Measurements from ENCODE around the gene CACNA1C.

Gene CACNA1C

DNA sequence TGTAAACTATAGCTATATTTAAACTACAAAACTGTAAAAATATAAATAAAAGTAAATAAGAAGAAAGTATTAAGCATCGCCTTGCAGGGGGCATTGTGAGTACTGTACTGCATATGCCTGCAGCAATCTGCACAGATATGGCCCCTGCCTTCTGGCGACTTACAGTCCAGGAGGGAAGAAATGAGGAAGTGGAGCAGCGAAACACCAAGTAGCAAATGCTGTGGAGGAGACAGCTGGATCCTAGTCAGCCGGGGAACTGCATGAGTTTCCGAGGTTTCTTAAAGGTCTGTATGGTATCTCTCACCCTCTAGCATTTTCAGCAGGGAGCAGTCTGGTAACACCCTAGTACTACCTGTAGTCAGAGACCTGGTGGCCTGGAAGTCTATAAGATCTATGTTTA is 256.9 kb downstream of the CACNA1C start:
- FAIRE-seq = no peak
- TF ChIP-seq, protein P1, sequence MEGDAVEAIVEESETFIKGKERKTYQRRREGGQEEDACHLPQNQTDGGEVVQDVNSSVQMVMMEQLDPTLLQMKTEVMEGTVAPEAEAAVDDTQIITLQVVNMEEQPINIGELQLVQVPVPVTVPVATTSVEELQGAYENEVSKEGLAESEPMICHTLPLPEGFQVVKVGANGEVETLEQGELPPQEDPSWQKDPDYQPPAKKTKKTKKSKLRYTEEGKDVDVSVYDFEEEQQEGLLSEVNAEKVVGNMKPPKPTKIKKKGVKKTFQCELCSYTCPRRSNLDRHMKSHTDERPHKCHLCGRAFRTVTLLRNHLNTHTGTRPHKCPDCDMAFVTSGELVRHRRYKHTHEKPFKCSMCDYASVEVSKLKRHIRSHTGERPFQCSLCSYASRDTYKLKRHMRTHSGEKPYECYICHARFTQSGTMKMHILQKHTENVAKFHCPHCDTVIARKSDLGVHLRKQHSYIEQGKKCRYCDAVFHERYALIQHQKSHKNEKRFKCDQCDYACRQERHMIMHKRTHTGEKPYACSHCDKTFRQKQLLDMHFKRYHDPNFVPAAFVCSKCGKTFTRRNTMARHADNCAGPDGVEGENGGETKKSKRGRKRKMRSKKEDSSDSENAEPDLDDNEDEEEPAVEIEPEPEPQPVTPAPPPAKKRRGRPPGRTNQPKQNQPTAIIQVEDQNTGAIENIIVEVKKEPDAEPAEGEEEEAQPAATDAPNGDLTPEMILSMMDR (IDR thresholded peaks at IDR 0.05; ENCODE audit: insufficient read depth, missing control alignments) = no peak
- DNase-seq (ENCODE audit: insufficient read length, low spot score) = no peak

DNA sequence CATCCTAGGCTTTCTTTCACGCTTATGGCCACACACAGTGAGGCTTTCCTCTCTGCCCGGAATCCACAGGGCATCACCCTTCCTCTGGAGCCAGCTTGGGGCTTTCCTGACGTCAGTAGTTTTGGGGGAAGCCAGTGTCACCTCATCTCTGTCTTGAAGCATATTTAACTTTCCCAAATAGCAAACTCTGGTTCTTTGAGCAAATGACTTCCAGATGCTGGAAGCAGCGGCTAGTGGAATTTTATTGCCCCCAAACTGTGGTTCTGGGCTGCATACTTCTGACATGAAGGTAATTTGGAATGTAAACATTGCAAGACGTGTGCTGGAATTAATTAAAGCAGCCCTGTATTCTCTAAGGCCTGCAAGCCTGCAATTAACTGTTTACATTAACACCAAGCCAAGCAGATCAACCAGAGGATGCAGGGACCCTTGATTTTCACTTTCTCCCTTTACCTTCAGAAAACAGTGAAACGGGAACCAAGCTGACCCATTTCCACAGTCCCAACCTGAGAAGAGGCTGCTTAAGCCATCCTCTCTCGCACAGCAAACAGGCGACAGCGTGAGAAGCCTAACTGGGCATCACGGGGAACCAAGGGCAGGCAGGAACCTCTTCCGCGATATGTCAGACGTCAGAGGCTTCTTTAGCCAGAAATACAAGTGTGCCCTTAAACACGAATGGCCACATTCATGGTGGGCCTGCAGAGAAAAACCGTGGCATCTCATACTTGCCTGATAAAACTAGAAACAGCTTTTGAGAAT is 258.4 kb downstream of the CACNA1C start:
- TF ChIP-seq, protein P1 (IDR thresholded peaks at IDR 0.05; ENCODE audit: insufficient read depth, missing control alignments) = no peak
- FAIRE-seq (no peak), DNase-seq (ENCODE audit: insufficient read length, low spot score) (no peak)

DNA sequence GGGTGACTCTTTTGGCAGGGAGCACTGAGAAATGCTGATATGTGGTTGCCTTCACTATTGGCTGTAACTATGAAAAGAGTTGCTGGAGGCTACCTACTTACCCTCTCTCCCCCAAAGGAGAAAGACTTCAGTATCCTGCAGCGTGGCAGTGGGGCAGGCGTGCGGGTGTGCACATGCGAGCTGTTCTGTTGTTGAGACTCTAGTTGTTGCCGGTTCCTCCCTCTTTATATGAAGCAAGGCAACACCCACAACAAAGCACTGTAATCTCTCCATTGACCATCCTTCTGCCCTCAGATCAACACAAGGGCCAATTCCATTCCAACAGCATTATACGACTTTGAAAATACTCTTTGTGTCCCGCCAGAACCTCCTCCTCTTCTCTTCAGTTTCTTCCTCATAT is 259.4 kb downstream of the CACNA1C start:
- FAIRE-seq = no peak
- TF ChIP-seq, protein P1 (IDR thresholded peaks at IDR 0.05; ENCODE audit: insufficient read depth, missing control alignments) = no peak
- no peak for DNase-seq (ENCODE audit: insufficient read length, low spot score)

- FAIRE-seq (no peak), DNase-seq (ENCODE audit: insufficient read length, low spot score) (no peak)
- TF ChIP-seq, protein P1 (IDR thresholded peaks at IDR 0.05; ENCODE audit: insufficient read depth, missing control alignments) = no peak
These were observed 260.0 kb downstream of the CACNA1C start for GRCh38 chr12:2312770-2313169.

DNA sequence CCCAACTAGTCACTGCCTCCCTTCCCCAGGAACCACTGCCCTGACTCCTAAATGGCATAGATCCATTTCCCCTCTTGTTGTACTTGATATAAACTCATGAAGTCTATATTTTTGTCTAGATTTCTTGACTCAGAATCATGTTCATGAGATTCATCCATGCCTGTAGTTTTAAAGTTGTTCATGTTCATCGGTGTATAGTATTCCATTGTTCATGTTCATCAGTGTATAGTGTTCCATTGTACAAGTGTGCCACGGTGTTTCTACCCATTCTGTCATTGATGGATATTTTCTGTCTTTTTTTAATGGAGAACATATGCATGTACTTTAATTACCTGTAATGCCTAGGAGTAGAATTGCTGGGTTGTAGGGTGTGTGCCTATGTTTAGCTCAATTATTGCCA is 261.7 kb downstream of the CACNA1C start:
- TF ChIP-seq, protein P1 (IDR thresholded peaks at IDR 0.05; ENCODE audit: insufficient read depth, missing control alignments) = no peak
- no peak for FAIRE-seq
- no peak for DNase-seq (ENCODE audit: insufficient read length, low spot score)

GRCh38 chr12:2317772-2318171 is 265.0 kb downstream of the CACNA1C start:
- FAIRE-seq = no peak
- TF ChIP-seq, protein P1 (IDR thresholded peaks at IDR 0.05; ENCODE audit: insufficient read depth, missing control alignments) = no peak
- DNase-seq (ENCODE audit: insufficient read length, low spot score) = no peak

DNA sequence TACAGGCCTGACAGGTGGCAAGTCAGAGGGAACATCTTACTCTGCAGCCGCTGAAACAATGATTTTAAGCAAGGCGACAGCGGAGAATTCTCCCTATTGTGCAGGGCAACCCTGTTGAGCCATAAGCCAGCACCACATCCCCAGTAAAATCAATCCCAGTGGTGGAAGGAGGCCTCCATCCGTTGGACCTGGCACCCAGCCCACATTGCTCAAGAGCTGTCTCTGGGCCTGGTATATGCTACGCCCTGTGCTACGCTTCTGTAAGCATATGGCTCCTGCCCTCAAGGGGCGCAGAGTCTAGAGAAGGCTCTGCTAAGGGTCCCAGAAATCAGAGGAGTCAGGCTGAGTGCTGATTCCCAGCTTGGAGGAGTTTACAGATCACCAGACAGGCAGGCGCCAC is 265.5 kb downstream of the CACNA1C start:
- DNase-seq (ENCODE audit: insufficient read length, low spot score) (no peak), FAIRE-seq (no peak)
- TF ChIP-seq, protein P1 (IDR thresholded peaks at IDR 0.05; ENCODE audit: insufficient read depth, missing control alignments) = no peak

All from D721Med (cell line).